Endothelial cell (in vitro differentiated cells): Measurements from ENCODE around the gene SERPINB13. TPM values are rescaled to one million over a fixed set of nuclear protein-coding genes. Genes with fewer than 3 reads are reported as not detected.

Experiments used
- DNase-seq: peaks from one replicate; pipeline ENCODE4 v3.0.0; 2021; ENCODE audit warnings: low spot score
- H3K27ac Mint-ChIP-seq: one replicate; pipeline ENCODE4 v1.8.0; 2021; ENCODE audit warnings: mixed read lengths, inconsistent platforms; ENCODE audit not compliant: unreplicated experiment
- H3K27me3 Mint-ChIP-seq: one replicate; pipeline ENCODE4 v1.8.0; 2021; ENCODE audit warnings: mild to moderate bottlenecking, moderate library complexity, mixed read lengths, inconsistent platforms; ENCODE audit not compliant: unreplicated experiment
- H3K36me3 Mint-ChIP-seq: one replicate; pipeline ENCODE4 v1.8.0; 2021; ENCODE audit warnings: mild to moderate bottlenecking, low read depth, mixed read lengths, inconsistent platforms; ENCODE audit not compliant: unreplicated experiment
- H3K4me1 Mint-ChIP-seq: one replicate; pipeline ENCODE4 v1.8.0; 2021; ENCODE audit warnings: mild to moderate bottlenecking, mixed read lengths, inconsistent platforms; ENCODE audit not compliant: unreplicated experiment
- H3K4me3 Mint-ChIP-seq: one replicate; pipeline ENCODE4 v1.8.0; 2021; ENCODE audit warnings: mild to moderate bottlenecking, mixed read lengths, inconsistent platforms; ENCODE audit not compliant: unreplicated experiment
- H3K9me3 Mint-ChIP-seq: one replicate; pipeline ENCODE4 v1.8.0; 2021; ENCODE audit warnings: mixed read lengths, inconsistent platforms; ENCODE audit not compliant: unreplicated experiment
- total RNA-seq: library from RNA; stranded (reverse); fragmentation: NEBNext Ultra II Directional; extraction: Animal tissue kit (Norgen Biotek cat#: 25700); gene quantifications from one replicate; pipeline ENCODE4 v1.2.1, GENCODE V29; 2021; ENCODE audit not compliant: unreplicated experiment
- TF ChIP-seq, protein P1 (sequence below): fragments of 200-600 bp; sonication (generic); IDR thresholded peaks from one replicate; pipeline ENCODE4 v1.5.0; 2021; ENCODE audit warnings: antibody characterized with exemption; ENCODE audit not compliant: unreplicated experiment

SERPINB13 gene
- total RNA-seq, 1 donor from 2014 or later = not detected

DNA sequence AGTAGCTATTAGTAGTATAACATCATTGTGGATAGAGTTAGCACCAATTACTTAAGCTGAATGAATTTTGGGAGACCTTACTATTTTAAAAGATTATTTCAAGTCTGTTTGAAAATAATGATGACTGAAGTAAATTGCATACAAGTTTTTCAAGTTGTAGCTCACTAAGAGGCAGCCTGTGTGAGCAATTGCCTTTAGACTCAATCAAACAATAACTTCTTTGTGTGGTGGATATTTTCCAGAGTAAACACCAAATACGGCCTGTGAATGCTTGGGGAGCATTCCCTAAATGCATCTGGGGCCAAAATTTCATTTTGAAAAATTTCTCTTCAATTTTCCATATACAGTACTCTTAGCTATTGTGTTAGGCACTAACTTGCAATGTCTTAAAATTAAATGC is 37.1 kb upstream of the SERPINB13 start:
- Mint-ChIP-seq H3K9me3 (no peaks in the 10 kb centered on the region), H3K4me1 (peaks cover 5% of the 10 kb centered on the region), H3K4me3 (no peak overlapping the region), H3K27ac (no peak overlapping the region), H3K36me3 (no peaks in the 10 kb centered on the region), H3K27me3 (no peaks in the 10 kb centered on the region)
- DNase-seq = no peak
- TF ChIP-seq, protein P1, sequence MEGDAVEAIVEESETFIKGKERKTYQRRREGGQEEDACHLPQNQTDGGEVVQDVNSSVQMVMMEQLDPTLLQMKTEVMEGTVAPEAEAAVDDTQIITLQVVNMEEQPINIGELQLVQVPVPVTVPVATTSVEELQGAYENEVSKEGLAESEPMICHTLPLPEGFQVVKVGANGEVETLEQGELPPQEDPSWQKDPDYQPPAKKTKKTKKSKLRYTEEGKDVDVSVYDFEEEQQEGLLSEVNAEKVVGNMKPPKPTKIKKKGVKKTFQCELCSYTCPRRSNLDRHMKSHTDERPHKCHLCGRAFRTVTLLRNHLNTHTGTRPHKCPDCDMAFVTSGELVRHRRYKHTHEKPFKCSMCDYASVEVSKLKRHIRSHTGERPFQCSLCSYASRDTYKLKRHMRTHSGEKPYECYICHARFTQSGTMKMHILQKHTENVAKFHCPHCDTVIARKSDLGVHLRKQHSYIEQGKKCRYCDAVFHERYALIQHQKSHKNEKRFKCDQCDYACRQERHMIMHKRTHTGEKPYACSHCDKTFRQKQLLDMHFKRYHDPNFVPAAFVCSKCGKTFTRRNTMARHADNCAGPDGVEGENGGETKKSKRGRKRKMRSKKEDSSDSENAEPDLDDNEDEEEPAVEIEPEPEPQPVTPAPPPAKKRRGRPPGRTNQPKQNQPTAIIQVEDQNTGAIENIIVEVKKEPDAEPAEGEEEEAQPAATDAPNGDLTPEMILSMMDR = no peak

DNA sequence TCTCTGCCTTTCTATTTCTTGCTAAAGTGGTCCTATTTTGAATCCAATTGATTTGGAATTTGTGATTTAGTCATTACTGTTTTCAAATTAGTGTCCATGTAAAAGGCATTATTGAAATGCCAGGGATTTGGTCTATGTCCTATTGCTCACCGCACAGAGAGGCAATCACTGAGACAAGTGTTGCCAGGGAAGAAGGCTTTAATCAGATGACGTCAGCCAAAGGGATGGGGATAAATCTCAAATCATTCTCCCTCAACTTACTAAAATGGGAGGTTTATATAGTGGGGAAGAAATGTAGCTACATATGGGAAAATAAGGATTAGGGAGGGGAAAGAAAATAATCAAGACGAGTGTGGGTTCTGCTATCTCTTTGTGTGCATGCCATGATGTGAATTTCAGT is 35.4 kb upstream of the SERPINB13 start:
- no peaks in the 10 kb centered on the region for H3K36me3 Mint-ChIP-seq
- no peaks in the 10 kb centered on the region for H3K27me3 Mint-ChIP-seq
- TF ChIP-seq, protein P1 = no peak
- DNase-seq = no peak
- no peak overlapping the region for H3K4me3 Mint-ChIP-seq
- peaks cover 5% of the 10 kb centered on the region for H3K4me1 Mint-ChIP-seq
- no peaks in the 10 kb centered on the region for H3K9me3 Mint-ChIP-seq
- H3K27ac Mint-ChIP-seq = no peak overlapping the region

DNA sequence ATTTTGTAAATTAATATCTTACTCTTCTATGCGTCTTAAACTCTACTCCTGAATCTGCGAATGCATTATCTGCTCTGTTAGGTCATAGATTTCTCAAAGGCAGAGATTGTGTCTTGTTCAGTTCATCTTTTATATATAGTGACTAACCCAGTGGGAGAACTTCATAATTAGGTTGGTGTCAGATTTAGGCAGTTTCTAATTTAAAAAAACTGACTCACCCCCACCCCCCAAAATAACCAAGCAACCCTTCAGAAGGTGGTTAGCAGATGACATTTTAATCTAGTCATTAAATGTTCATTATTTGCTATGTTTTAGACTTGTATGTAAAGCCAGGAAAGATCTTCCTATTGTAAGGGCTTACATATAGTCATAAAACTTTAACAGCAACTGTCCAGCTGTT is 34.6 kb upstream of the SERPINB13 start:
- peaks cover 5% of the 10 kb centered on the region for H3K4me1 Mint-ChIP-seq
- no peaks in the 10 kb centered on the region for H3K9me3 Mint-ChIP-seq

DNA sequence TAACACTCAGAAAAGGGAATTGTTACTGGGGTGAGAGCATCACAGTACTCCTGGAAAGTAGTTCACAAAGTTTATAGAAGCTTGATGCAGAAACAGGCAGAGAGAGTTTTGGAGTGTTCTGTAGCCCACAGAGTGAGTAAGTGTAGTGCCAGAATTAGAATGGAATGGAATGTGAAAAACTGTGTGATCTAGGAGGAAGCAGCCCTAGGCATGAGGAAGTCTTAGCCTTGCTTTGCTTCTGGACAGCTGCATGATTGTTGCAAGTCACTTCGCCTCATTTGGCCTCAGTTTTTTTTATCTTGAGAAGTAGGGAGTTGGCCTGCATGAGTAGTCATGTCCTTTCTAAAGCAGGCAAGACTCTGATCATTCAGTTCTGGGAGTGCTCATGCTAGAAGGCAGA is 34.1 kb upstream of the SERPINB13 start:
- no peaks in the 10 kb centered on the region for H3K27me3 Mint-ChIP-seq
- DNase-seq = no peak
- H3K27ac Mint-ChIP-seq = no peak overlapping the region
- no peaks in the 10 kb centered on the region for H3K9me3 Mint-ChIP-seq
- H3K36me3 Mint-ChIP-seq = no peaks in the 10 kb centered on the region
- TF ChIP-seq, protein P1 = no peak
- peaks cover 5% of the 10 kb centered on the region for H3K4me1 Mint-ChIP-seq
- no peak overlapping the region for H3K4me3 Mint-ChIP-seq

More for the DNA sequence above, 34.6 kb upstream of the SERPINB13 start:
- TF ChIP-seq, protein P1 = no peak
- H3K27ac Mint-ChIP-seq = no peak overlapping the region
- H3K4me3 Mint-ChIP-seq = no peak overlapping the region
- no peak for DNase-seq
- H3K27me3 Mint-ChIP-seq = no peaks in the 10 kb centered on the region
- H3K36me3 Mint-ChIP-seq = no peaks in the 10 kb centered on the region

DNA sequence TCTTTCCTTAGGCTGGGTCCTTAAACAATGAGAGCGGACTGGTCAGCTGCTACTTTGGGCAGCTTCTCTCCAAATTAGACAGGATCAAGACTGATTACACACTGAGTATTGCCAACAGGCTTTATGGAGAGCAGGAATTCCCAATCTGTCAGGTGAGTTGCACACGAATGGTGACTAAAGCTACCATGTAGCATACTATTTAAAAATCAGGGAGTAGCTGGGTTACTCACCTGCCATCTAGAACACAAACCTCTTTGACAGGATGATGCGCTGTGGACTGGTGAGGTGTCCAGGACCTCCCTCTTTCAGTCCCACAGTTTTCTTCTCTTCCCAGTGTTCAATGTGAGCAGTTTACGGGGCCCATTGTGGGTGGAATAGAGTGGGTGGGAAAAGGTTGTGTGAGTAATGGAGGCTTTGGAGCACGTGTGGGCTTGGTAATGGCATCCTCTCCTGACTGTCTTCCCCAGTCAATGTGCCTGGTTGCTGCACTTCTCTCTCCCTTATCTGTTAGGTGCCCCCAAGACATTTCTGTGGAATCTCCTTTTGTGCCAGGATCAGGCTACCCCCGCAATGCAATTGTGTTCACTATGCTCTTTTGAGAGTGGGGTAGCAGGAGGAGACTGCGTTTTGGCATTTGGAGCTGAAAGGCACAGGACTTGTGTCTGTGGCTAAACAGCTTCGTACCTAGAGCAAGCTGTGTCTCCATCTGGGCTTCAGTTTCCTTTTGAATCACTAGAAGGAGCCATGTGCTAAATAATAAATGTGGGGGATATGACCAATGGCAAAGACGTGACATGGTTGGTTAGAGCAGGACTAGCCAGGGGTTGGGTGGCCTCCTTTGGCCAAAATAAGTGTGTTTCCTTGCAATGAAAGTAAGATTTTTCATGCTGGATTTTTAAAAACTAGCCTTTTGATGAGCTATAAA is 27.3 kb upstream of the SERPINB13 start:
- no peaks in the 10 kb centered on the region for H3K9me3 Mint-ChIP-seq
- H3K27me3 Mint-ChIP-seq = no peaks in the 10 kb centered on the region
- no peaks in the 10 kb centered on the region for H3K4me1 Mint-ChIP-seq
- no peak overlapping the region for H3K4me3 Mint-ChIP-seq
- DNase-seq = no peak
- TF ChIP-seq, protein P1 = no peak
- no peak overlapping the region for H3K27ac Mint-ChIP-seq
- no peaks in the 10 kb centered on the region for H3K36me3 Mint-ChIP-seq
